ENCODE measurements around the gene TNIK. TPM values are rescaled to one million over a fixed set of nuclear protein-coding genes. Genes with fewer than 3 reads are reported as not detected.
A peak's percentile ranks its signal among the peaks of the same experiment; 100 is the strongest.

TNIK gene
- total RNA-seq, 2 experiments from 2014 or later = 55.2 to 56.9 TPM

DNA sequence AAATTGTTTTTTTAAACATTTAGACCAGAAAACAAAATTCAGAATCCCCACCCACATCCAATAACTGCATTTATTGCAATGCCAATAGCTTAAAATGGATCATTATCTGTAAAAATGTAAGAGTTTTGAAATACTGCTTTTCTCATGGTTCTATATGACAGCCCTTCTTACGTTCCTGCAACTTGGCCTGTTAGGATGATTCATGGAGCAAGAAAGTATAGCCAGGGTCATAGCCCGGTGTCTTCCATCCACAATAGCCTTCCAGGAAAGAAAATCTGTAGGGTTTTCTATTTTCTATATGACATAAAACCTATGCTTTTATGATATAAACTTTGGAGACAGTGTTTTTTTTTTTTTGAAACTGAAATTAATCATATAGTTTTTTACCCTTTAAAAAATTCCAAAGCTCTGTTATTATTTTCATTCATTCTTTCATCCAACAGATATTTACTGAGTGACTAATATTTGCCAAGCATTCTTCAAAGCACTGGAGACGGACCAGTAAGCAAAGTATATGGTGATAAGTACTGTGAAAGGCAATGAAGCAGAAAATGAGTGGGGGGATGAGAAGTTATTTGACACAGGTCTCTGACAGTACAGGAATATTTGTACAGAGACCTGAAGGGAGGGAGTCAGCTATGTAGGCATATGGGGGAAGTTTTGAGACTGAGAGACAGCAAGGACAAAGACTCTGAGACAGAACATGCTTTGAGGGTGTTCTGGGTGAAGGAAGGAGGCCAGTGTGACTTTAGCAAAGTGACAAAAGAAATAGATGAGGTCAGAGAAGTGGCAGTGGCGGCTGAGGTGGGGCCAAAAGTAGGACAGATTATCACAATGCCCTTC, 404.6 kb downstream of the TNIK start:
- Mint-ChIP-seq H3K4me3 (no peak overlapping the region), H3K27ac (no peak overlapping the region), H3K4me1 (no peaks in the 10 kb centered on the region), H3K9me3 (no peaks in the 10 kb centered on the region), H3K36me3 (ENCODE audit: low read depth) (no peaks in the 10 kb centered on the region), H3K27me3 (peaks cover 6% of the 10 kb centered on the region)
- CTCF ChIA-PET = interaction anchor here (1.3 kb wide), 1 partner anchor 34 kb away, joined by 4 read pairs; no protein-coding TSS in a partner anchor
- no peak for DNase-seq
- POLR2A ChIA-PET = no interaction called here

DNA sequence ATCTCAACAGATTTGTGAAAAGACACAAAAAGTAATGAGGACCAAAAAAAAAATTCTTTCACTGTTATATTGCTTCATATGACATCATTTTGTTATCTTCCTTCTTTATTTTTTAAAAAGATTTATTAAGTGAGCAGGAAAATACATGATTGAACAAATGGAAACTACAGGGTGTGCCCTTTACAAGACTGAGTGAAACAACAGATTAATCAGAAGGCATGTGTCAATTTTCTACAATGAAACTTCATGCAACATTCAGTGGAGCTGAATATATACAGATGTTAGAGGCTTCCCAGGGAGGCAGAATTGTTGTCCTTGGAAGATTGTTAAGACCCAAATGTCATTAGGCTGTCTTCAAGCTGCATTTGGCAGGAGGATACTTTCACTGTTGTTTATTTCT, 405.3 kb downstream of the TNIK start:
- H3K27me3 Mint-ChIP-seq = peaks cover 9% of the 10 kb centered on the region
- no peaks in the 10 kb centered on the region for H3K9me3 Mint-ChIP-seq
- no peaks in the 10 kb centered on the region for H3K4me1 Mint-ChIP-seq
- CTCF ChIA-PET = no interaction called here
- H3K4me3 Mint-ChIP-seq = no peak overlapping the region
- H3K27ac Mint-ChIP-seq = no peak overlapping the region
- POLR2A ChIA-PET = no interaction called here
- no peaks in the 10 kb centered on the region for H3K36me3 Mint-ChIP-seq (ENCODE audit: low read depth)
- DNase-seq = no peak

DNA sequence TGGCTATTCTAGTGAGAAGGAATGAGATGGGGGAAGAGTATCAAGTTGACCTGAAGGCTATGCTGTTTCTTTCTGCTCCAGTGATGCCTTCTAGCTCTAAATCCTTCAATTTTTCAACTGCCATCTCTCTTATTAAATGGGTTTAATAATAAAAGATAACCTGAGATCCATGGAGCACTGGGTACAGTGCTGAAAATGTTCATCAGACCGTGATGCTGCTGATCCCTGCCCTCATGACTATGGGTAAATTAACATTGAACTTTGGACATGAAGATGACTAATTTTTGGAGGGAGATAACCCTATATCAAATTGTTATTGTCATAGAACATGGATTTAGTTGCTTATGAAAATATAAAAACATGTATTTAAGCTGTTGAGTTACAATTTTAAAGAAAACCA, 406.0 kb downstream of the TNIK start:
- H3K36me3 Mint-ChIP-seq (ENCODE audit: low read depth) = no peaks in the 10 kb centered on the region
- no peaks in the 10 kb centered on the region for H3K9me3 Mint-ChIP-seq
- POLR2A ChIA-PET = no interaction called here
- H3K4me1 Mint-ChIP-seq = no peaks in the 10 kb centered on the region
- H3K27ac Mint-ChIP-seq = no peak overlapping the region
- no peak for DNase-seq
- H3K27me3 Mint-ChIP-seq = peaks cover 9% of the 10 kb centered on the region
- no peak overlapping the region for H3K4me3 Mint-ChIP-seq
- CTCF ChIA-PET = interaction anchor here (0.7 kb wide), 1 partner anchor 25 kb away, joined by 3 read pairs; no protein-coding TSS in a partner anchor

DNA sequence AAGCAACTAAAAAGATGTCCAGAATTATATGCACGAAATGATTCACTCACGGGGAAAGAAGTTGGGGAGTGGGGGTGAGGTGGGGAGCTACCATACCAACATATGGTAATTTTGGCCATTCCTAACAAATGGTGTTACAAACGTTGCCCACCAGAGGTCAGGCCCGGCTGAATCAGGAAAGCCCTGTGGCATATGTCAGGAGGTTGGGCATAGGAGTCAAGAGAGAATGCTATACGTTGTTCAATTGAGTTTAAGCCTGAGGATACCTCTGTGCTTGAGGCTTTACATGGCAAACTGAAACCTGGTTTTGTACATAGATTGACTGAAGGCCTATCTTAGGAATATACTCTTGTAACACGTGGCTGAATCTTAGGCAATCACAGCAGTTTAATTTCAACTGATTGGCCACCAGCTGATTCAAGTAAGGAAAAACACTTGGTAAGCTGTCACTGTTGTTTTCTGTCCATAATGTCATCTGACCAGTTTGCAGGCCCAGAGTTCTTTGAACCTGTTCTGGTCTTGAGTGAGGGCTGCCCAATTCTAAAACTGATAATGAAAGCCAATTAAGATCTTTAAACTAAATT, 410.3 kb downstream of the TNIK start:
- ChIA-PET POLR2A (no interaction called here), CTCF (interaction anchor here (1.2 to 1.6 kb wide), 3 partner anchors 8 to 515 kb away, joined by 3 to 4 read pairs (median 3); no protein-coding TSS in a partner anchor)
- Mint-ChIP-seq H3K4me3 (no peak overlapping the region), H3K36me3 (ENCODE audit: low read depth) (no peaks in the 10 kb centered on the region), H3K4me1 (no peaks in the 10 kb centered on the region), H3K27me3 (peaks cover 13% of the 10 kb centered on the region), H3K27ac (no peak overlapping the region), H3K9me3 (no peaks in the 10 kb centered on the region)
- peak; percentile 60 for DNase-seq

DNA sequence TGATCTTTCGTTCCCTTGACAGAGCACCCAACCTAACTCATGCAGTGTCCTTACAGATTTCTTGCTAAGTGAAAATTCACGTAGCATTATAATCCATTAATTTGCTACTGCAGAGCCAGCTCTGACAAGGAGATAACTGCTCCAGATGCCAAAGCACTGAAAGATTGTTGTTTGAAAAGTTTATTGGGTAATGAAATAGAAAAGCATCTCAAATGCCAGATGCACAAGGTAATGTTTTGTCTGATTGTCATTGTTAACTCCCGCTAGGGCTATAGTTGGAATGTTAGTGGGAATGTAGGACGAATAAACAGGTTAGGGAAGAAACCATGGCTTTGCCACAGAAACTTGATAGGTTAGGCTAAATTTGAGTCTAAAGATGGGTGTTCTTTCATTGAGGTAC, 413.4 kb downstream of the TNIK start:
- no peaks in the 10 kb centered on the region for H3K9me3 Mint-ChIP-seq

DNA sequence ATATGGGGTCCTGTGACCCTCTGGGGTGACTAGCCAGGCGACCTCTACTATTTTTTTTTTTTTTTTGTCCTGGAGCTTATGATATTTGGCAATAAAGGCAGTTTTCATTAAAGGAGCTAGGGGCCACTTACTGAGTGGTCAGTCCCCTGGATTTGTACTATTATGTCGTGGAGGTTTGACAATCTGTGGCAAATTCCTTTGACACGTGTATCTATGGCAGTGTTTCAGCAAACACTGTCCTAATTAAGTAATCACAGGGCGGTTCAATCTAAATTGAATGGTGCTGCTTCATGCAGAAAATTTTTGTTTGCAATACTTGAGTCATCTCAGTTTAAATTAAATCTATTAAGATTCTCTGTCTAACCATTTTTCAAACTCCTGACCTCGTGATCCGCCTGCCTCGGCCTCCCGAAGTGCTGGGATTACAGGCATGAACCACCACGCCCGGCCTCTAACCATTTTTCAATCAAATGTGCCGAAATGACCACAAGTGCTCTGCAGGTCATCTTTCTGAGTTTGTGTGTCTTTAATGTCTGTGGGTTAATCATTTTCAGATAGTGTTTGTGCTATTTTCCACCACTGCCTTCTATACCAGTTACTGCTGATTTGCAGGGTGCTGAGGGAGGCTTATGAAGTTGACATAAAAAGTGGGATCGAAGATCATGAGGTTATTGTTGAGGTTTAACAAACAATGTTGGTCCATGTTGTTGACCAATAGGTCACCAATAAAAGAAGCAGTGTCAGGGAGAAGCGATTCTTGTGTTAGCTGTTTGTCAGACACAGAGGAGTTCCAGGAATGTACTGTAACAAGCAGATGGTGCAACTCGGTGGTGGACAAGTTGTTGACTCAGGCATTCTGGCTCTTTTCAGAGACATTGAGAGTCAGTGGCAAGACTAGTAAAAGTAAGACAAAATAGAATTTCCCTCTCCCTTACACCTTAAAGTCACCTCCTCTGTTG, 415.1 kb downstream of the TNIK start:
- POLR2A ChIA-PET = no interaction called here
- no peak for DNase-seq
- H3K4me3 Mint-ChIP-seq = no peak overlapping the region
- no peaks in the 10 kb centered on the region for H3K36me3 Mint-ChIP-seq (ENCODE audit: low read depth)
- H3K4me1 Mint-ChIP-seq = no peaks in the 10 kb centered on the region
- peaks cover 10% of the 10 kb centered on the region for H3K27me3 Mint-ChIP-seq
- CTCF ChIA-PET = interaction anchor here (0.6 kb wide), 1 partner anchor 46 kb away, joined by 3 read pairs; no protein-coding TSS in a partner anchor
- H3K9me3 Mint-ChIP-seq = no peaks in the 10 kb centered on the region
- H3K27ac Mint-ChIP-seq = no peak overlapping the region

More for the DNA sequence above, 413.4 kb downstream of the TNIK start:
- Mint-ChIP-seq H3K27me3 (peaks cover 14% of the 10 kb centered on the region), H3K4me3 (no peak overlapping the region), H3K36me3 (ENCODE audit: low read depth) (no peaks in the 10 kb centered on the region), H3K27ac (no peak overlapping the region), H3K4me1 (no peaks in the 10 kb centered on the region)
- POLR2A ChIA-PET = interaction anchor here (0.6 kb wide), 1 partner anchor 415 kb away, joined by 6 read pairs; no protein-coding TSS in a partner anchor
- no peak for DNase-seq
- CTCF ChIA-PET = no interaction called here

DNA sequence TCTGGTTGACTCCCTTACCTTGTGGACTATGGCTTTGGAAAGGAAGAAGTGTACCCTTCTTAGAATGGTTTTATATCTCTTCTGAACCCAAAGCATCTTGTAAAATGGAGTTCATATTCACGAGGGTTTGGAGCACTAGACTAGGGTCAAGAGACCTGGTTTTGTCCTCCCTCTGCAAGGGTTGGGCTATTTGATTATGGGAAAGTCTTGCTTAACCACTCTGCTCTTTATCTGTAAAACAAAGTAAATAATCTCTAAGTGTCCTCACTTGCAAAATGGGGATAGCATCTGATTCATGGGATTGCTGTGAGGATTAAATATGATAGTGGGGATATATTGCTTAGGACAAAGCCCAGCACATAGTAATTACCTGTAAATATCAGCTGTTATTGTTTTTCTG, 415.8 kb downstream of the TNIK start:
- Mint-ChIP-seq H3K27me3 (peaks cover 10% of the 10 kb centered on the region), H3K4me1 (no peaks in the 10 kb centered on the region), H3K4me3 (no peak overlapping the region), H3K9me3 (no peaks in the 10 kb centered on the region), H3K36me3 (ENCODE audit: low read depth) (no peaks in the 10 kb centered on the region), H3K27ac (no peak overlapping the region)
- POLR2A ChIA-PET = no interaction called here
- no peak for DNase-seq
- CTCF ChIA-PET = no interaction called here

DNA sequence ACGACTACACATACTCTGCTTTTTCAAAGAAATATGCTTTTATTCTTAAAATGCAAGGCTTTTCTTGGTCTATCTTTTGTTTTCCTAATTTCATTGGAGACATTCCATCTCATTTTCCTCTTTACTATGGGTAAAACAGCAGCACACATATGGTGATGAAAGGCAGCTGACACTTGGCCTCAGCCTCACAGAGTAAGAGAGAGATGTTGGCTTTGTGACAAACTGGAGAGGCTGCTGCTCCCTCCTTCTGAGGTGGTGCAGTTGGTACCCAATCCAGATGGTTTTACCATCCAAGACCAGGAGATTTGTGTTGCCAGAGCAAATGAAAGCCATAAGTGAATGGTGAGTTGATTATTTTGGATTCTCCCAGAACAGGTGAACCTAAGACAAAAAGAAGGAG, 420.5 kb downstream of the TNIK start:
- CTCF ChIA-PET = interaction anchor here (0.6 kb wide), 1 partner anchor 575 kb away, joined by 3 read pairs; no protein-coding TSS in a partner anchor
- Mint-ChIP-seq H3K27me3 (peaks cover 28% of the 10 kb centered on the region), H3K27ac (no peak overlapping the region), H3K9me3 (no peaks in the 10 kb centered on the region), H3K4me3 (no peak overlapping the region), H3K36me3 (ENCODE audit: low read depth) (no peaks in the 10 kb centered on the region), H3K4me1 (no peaks in the 10 kb centered on the region)
- POLR2A ChIA-PET = no interaction called here
- DNase-seq = no peak

DNA sequence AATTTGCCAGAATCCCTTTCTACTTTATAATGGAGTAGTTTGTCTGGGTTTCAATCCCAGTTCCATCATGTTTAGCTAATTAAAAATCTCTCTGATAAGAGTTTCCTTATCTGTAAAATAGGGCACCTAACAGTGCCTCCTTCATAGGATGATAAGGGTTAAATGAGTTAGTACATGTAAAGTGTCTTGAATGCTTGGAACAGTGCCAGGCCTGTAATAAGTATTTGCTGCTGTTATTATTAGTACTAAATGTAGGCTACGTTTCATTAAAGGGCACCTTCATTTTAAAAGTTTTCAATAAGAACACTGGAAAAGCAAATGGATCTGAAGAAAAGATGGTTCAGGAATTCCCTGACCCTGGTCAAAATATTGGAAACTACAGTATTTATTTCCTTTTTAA, 421.9 kb downstream of the TNIK start:
- no peaks in the 10 kb centered on the region for H3K36me3 Mint-ChIP-seq (ENCODE audit: low read depth)
- no peaks in the 10 kb centered on the region for H3K9me3 Mint-ChIP-seq
- DNase-seq = no peak
- ChIA-PET CTCF (no interaction called here), POLR2A (no interaction called here)
- no peaks in the 10 kb centered on the region for H3K4me1 Mint-ChIP-seq
- no peak overlapping the region for H3K27ac Mint-ChIP-seq
- H3K27me3 Mint-ChIP-seq = peaks cover 33% of the 10 kb centered on the region
- H3K4me3 Mint-ChIP-seq = no peak overlapping the region

DNA sequence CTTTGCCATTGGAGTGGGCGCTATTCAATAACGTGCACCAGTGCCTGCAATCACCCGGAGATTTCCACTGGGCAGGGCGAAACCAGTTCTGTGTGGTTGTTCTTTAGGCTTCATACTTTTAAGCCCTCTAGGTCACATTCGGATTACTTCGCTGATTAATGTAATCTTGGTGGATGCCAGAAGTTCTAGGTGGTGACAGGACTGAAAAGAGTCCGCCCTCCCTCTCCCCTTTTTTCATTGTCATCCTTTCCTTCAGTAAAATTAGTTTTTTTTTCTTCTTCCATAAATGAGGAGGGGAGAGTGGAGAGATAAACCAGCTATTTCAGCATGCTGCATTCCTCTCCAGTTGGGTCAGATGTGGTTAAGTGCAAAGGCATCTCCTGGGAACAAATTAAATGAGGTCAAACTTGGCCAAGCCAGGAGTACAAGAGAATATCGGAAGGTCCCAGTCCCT, 431.4 kb downstream of the TNIK start:
- ChIA-PET POLR2A (no interaction called here), CTCF (no interaction called here)
- DNase-seq = no peak
- peaks cover 17% of the 10 kb centered on the region for H3K27me3 Mint-ChIP-seq
- H3K27ac Mint-ChIP-seq = no peak overlapping the region
- no peaks in the 10 kb centered on the region for H3K9me3 Mint-ChIP-seq
- H3K36me3 Mint-ChIP-seq (ENCODE audit: low read depth) = no peaks in the 10 kb centered on the region
- H3K4me3 Mint-ChIP-seq = no peak overlapping the region
- H3K4me1 Mint-ChIP-seq = no peaks in the 10 kb centered on the region

DNA sequence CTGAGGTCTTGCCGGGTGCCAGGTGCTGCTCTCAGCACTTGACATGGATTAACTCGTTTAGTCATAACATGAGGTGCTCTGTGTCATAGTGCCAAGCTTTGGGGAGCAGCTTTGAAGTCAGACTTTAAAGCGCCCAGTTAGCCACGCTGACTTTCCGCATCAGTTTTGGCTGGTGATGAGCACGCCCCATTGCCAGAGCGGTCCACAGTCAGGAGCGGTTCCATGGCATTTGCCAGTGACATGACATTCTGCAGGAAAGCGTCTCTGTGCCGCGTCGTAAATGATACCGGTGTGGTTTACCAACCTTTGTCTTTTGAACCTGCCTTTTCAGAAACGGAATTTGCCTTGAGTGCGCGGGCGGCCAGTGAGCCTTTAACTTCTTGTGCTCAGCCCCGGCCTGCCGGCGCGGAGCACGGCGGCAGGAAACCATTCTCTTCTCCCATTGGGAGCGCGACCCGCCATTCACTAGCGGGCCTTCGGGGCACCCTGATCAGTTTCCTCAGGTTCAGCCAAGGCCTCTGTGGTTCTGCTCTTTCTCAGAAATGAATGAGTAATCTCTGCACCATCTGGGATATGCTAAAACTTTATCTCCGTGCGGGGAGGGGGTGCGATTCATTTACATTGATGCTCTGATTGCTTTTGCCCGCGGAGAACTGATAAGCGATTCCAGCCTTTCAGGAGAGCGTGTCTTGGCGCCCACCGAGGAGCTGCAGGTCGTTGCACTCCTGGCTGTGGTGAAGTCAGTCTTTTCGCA, 432.0 kb downstream of the TNIK start:
- ChIA-PET POLR2A (no interaction called here), CTCF (no interaction called here)
- Mint-ChIP-seq H3K27me3 (peaks cover 19% of the 10 kb centered on the region), H3K4me1 (no peaks in the 10 kb centered on the region), H3K4me3 (no peak overlapping the region), H3K27ac (no peak overlapping the region), H3K9me3 (no peaks in the 10 kb centered on the region), H3K36me3 (ENCODE audit: low read depth) (no peaks in the 10 kb centered on the region)
- peak; percentile 53 for DNase-seq

DNA sequence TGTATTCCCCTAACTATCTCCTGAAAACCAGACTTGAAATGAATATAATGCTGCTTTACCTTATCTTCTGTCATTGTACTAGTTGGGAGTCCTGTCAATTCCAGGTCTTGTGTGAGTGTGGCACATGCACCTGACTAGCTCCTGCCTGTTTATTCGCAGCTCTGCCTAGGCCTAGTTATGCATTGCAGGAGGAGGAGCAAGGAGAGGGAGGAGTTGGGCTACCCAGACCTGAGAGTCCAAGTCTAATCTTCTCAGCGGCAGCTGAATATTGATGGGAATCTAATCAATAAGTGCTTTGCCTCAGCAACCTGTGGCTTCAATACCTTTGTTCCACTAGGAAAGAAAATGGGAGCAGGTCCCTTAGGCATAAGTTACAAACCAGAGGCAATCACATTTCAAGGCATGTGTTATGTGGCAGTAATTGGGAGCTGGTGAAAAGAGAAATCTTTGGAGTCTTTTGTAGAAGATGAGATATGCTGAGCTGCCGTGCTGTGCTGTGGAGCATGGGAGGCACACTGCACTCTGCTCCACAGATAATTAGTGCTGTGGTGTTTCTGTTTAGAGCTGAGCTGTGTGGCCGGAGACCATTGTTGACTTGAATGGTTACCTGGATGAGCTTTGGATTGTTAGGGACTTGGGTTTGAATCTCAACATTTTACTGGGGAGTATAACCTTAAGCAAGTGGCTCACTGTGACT, 433.5 kb downstream of the TNIK start, which contains the start of gene SLC2A2:
TSS of gene SLC2A2 (minus strand) at position 124 of the 697 bp plus-strand sequence. CDS start at position 74, 50 bp downstream.
- no peak for DNase-seq
- H3K4me3 Mint-ChIP-seq = no peak within 1 kb of the TSS
- H3K4me1 Mint-ChIP-seq = no peaks in the 10 kb centered on the region
- H3K36me3 Mint-ChIP-seq (ENCODE audit: low read depth) = no peaks in the 10 kb centered on the region
- POLR2A ChIA-PET = no interaction called here
- no peaks in the 10 kb centered on the region for H3K9me3 Mint-ChIP-seq
- H3K27me3 Mint-ChIP-seq = peaks cover 26% of the 10 kb centered on the region
- no peak within 1 kb of the TSS for H3K27ac Mint-ChIP-seq
- CTCF ChIA-PET = interaction anchor here (0.6 to 1.4 kb wide), 4 partner anchors 13 to 451 kb away, joined by 3 to 5 read pairs (median 4); no protein-coding TSS in a partner anchor
